Measurements from ENCODE around the gene CFAP45.

CFAP45 gene

DNA sequence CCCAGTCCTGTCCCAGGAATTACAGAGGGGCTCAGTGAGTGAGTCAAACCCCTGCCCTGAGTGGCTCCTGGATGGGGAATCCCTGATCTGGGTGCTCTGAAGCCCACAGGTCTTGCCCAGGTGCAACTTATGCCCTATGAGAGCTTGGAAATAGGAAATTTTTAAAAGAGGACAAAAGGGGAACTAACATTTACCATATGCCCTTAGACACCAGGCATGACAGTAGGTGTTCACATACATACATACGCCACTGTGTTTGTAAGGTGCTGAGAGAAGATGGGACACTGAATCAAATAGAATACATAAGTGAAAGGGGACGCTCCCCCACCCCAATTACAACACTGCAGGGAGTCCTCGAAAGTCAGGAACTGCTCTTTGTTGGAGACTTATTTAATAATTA, 1.4 kb downstream of the CFAP45 start:
- Histone ChIP-seq H3K27me3 (no peaks in the 10 kb centered on the region), H3K9me3 (no peaks in the 10 kb centered on the region), H3K27ac (peak overlapping the region; percentile 93), H3K4me1 (ENCODE audit: control insufficient read depth in 1 of 2, insufficient read depth in 1 of 2, low read depth in 1 of 2, low read length in 1 of 2) (peaks cover 80 to 83% of the 10 kb centered on the region in 2 experiments), H3K4me3 (ENCODE audit: low read depth in 1 of 2, low read length in 1 of 2) (no peak overlapping the region), H3K36me3 (no peaks in the 10 kb centered on the region)
- TF ChIP-seq, protein P1, sequence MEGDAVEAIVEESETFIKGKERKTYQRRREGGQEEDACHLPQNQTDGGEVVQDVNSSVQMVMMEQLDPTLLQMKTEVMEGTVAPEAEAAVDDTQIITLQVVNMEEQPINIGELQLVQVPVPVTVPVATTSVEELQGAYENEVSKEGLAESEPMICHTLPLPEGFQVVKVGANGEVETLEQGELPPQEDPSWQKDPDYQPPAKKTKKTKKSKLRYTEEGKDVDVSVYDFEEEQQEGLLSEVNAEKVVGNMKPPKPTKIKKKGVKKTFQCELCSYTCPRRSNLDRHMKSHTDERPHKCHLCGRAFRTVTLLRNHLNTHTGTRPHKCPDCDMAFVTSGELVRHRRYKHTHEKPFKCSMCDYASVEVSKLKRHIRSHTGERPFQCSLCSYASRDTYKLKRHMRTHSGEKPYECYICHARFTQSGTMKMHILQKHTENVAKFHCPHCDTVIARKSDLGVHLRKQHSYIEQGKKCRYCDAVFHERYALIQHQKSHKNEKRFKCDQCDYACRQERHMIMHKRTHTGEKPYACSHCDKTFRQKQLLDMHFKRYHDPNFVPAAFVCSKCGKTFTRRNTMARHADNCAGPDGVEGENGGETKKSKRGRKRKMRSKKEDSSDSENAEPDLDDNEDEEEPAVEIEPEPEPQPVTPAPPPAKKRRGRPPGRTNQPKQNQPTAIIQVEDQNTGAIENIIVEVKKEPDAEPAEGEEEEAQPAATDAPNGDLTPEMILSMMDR (IDR thresholded peaks at IDR 0.05), result no peak

DNA sequence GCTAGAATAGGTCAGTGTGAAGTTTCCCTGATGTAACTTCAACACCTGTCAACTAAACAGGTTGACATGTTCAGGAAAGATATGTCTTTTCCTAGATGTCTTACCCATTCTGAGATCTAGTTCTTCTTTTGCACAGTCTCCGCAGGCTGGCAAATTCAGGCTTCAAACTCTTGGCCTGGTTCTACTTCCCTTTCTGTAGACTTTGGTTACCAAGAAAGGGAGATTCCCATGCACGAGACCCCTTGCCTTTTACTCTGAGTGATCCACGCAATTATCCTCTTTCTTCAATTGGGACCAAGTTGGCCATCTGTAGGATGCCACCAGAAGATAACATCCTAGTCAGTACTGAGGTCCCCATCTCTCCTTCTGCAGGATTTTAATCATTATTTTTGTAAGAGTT, 2.0 kb downstream of the CFAP45 start:
- TF ChIP-seq, protein P1 (IDR thresholded peaks at IDR 0.05), result no peak
- no peaks in the 10 kb centered on the region for H3K36me3 ChIP-seq
- H3K9me3 ChIP-seq, result no peaks in the 10 kb centered on the region
- peak overlapping the region; percentile 93 for H3K27ac ChIP-seq
- no peaks in the 10 kb centered on the region for H3K27me3 ChIP-seq
- peaks cover 76 to 77% of the 10 kb centered on the region in 2 experiments for H3K4me1 ChIP-seq (ENCODE audit: control insufficient read depth in 1 of 2, insufficient read depth in 1 of 2, low read depth in 1 of 2, low read length in 1 of 2)
- no peak overlapping the region for H3K4me3 ChIP-seq (ENCODE audit: low read depth in 1 of 2, low read length in 1 of 2)

DNA sequence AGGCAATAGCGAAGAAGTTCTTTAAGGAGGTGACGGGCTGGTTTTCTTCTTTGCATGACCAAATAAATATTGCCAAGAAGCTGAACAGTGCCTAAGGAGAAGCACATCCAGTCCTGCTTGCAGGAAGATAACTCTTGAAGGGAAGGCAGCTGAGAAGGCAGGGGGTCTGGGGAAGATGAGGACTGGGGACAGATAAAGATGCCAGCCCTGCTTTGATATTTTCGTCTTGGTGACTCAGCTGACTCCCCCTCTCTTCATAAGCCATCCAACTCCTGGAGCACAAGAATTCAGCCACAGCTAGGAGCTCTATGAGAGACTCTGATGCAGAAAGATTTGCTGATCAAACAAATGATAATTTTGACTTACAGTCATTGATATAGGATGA, 3.4 kb downstream of the CFAP45 start:
- TF ChIP-seq, protein P1 (IDR thresholded peaks at IDR 0.05), result no peak
- H3K27ac ChIP-seq, result peak overlapping the region; percentile 93
- H3K4me1 ChIP-seq (ENCODE audit: control insufficient read depth in 1 of 2, insufficient read depth in 1 of 2, low read depth in 1 of 2, low read length in 1 of 2), result peaks cover 65 to 69% of the 10 kb centered on the region in 2 experiments
- no peaks in the 10 kb centered on the region for H3K36me3 ChIP-seq
- peak overlapping the region; percentile 21 to 41 for H3K4me3 ChIP-seq (ENCODE audit: low read depth in 1 of 2, low read length in 1 of 2)
- H3K9me3 ChIP-seq, result no peaks in the 10 kb centered on the region
- H3K27me3 ChIP-seq, result no peaks in the 10 kb centered on the region

DNA sequence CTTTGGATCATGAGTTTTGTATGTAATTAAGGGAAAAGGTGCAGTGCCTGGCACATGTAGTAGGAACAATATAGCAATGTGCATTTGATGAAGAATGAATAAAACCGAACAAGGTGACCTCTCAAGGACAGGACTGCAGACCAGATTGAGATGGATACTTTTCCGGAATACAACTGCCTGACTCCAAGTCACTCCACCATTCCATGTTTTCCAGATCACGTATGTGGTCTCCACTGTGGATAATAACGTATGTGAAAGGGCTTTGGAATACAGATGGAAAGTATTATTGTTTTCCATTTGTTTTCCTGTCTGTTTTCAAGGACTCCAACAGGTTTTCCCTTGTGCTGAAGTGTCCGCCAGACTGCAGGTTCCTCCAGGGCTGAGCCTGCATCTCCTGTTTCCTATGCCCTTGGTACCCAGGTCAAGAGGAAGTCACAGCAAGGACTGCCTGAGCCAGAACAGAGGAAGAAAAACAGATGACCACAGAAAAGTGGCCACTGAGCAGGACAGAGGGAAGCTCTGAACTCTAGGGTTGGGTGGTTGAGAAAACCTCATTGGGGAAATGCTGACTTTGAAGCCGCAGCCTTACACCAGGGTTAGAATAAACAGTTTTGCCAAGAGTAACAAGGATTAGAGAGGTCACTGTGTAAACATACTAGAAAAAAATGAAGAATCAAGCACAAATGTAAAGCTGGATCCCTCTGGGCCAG, 4.0 kb downstream of the CFAP45 start:
- TF ChIP-seq, protein P1 (IDR thresholded peaks at IDR 0.05), result peak; percentile 47
- no peaks in the 10 kb centered on the region for H3K27me3 ChIP-seq
- peak overlapping the region; percentile 93 for H3K27ac ChIP-seq
- no peaks in the 10 kb centered on the region for H3K9me3 ChIP-seq
- H3K4me1 ChIP-seq (ENCODE audit: control insufficient read depth in 1 of 2, insufficient read depth in 1 of 2, low read depth in 1 of 2, low read length in 1 of 2), result peaks cover 65 to 69% of the 10 kb centered on the region in 2 experiments
- H3K36me3 ChIP-seq, result no peaks in the 10 kb centered on the region
- peak overlapping the region; percentile 21 to 41 for H3K4me3 ChIP-seq (ENCODE audit: low read depth in 1 of 2, low read length in 1 of 2)

DNA sequence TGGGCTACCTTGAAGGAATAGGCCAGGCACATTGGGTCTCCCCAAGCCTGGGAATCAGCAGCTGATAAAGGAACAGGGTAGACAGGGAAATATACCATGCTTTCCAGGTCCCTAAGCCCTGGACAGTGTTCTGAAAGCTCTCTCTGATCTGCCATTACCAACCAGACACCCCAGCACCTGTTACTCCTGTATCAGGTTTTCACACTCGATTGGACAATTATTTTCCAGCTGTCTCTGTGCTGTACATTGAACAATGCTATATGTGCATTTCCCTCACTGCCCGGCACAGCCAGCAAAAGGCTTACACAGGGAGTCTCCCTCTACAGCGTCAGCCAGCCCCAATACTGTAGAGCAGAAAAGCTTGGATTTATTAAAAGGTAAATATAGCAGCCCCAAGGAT, 4.7 kb downstream of the CFAP45 start:
- Histone ChIP-seq H3K4me3 (ENCODE audit: low read depth in 1 of 2, low read length in 1 of 2) (peak overlapping the region in 1 of 2 experiments; percentile 41), H3K4me1 (ENCODE audit: control insufficient read depth in 1 of 2, insufficient read depth in 1 of 2, low read depth in 1 of 2, low read length in 1 of 2) (peaks cover 65 to 69% of the 10 kb centered on the region in 2 experiments), H3K9me3 (no peaks in the 10 kb centered on the region), H3K27ac (peak overlapping the region; percentile 93), H3K36me3 (no peaks in the 10 kb centered on the region), H3K27me3 (no peaks in the 10 kb centered on the region)
- TF ChIP-seq, protein P1 (IDR thresholded peaks at IDR 0.05), result no peak
